GM12875 (cell line): ENCODE data around the gene RBM8A.

ENCODE experiments used
- H3K4me3 ChIP-seq: one replicate; pipeline ENCODE4 v1.5.1; 2011; ENCODE audit warnings: low read depth, low read length, control low read depth
- TF ChIP-seq, protein P1 (sequence below): IDR thresholded peaks from 2 replicates; pipeline ENCODE4 v1.5.1; 2011; ENCODE audit warnings: low read depth, mild to moderate bottlenecking, control low read depth, inconsistent platforms, low read length, moderate library complexity, borderline replicate concordance; ENCODE audit not compliant: insufficient read depth

The RBM8A gene

DNA sequence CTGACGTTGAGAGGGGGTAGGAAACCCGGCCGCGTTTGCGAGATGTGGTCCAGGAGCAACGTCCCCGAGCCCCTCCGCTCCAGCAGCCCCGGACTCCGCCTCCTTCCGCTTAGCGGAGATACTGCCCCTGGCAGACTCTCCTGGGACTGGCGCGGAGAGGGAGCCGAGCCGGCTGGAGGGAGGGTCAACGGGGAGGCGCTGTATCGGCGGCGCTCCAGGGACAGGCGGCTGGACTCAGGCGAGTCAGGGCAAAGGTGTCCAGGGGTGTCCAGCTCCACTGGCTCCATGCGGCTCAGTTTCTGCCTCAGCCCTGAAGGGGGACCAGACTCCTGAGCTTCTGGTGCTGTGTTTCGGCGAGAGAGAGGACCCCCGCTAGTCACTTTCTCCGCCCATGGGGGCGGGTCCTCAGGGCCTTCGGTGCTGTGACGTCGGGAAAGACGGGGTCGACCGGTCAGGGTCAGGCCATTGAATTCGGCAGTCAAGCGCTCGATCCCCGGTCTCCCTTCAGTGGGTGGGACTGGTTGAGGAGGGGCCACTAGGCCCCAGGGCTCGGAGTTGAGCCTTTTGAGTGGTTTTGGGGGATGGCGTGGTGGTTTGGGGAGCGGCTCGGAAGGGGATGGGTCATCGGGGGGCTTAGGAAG lies 33.3 kb upstream of the RBM8A start:
- peak overlapping the region; percentile 61 for H3K4me3 ChIP-seq
- TF ChIP-seq, protein P1, sequence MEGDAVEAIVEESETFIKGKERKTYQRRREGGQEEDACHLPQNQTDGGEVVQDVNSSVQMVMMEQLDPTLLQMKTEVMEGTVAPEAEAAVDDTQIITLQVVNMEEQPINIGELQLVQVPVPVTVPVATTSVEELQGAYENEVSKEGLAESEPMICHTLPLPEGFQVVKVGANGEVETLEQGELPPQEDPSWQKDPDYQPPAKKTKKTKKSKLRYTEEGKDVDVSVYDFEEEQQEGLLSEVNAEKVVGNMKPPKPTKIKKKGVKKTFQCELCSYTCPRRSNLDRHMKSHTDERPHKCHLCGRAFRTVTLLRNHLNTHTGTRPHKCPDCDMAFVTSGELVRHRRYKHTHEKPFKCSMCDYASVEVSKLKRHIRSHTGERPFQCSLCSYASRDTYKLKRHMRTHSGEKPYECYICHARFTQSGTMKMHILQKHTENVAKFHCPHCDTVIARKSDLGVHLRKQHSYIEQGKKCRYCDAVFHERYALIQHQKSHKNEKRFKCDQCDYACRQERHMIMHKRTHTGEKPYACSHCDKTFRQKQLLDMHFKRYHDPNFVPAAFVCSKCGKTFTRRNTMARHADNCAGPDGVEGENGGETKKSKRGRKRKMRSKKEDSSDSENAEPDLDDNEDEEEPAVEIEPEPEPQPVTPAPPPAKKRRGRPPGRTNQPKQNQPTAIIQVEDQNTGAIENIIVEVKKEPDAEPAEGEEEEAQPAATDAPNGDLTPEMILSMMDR = no peak

DNA sequence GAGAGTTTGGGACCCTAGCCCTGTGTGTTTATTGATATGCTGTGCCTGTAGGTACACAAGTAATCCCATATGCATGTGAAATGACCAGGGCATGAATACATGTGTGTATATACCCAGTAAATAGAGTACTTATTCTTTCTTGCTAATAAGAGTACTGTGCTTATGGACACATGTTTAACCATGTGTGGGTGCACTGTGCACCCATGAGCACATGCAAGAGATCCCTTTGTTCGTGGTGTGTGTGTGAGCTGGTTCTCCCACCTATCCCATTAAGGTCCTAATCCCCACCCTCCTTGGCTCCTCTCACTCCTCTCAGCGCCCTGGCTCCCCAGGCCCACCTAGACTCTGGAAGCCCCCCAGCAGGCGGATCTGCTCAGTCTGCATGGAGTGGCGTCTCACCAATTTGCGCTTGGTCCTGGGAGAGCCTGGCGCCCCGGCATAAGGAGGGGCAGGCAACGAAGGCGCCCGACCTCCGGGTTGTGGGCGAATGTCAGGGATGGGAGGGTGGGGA lies 32.7 kb upstream of the RBM8A start:
- TF ChIP-seq, protein P1 = no peak
- H3K4me3 ChIP-seq = peak overlapping the region; percentile 61

DNA sequence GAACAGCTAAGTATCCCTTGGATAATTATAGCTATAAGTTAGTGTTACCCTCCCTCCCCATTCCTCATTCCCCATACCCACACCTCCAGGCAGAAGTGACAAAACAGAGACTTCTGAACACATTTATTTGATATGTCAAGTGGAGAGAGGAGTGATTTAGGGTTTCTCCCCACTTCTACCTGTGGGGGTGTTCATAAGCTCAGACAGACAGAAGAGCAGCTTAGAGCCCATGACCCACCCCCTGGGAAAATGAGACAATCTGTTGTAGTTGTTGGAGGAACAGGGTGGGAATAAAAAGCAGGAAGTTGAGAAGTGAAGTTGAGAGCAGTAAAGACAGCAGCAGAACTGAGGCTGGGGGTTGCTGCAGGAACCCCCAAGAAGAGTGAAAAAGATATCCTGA lies 32.0 kb upstream of the RBM8A start:
- TF ChIP-seq, protein P1 = no peak
- no peak overlapping the region for H3K4me3 ChIP-seq

DNA sequence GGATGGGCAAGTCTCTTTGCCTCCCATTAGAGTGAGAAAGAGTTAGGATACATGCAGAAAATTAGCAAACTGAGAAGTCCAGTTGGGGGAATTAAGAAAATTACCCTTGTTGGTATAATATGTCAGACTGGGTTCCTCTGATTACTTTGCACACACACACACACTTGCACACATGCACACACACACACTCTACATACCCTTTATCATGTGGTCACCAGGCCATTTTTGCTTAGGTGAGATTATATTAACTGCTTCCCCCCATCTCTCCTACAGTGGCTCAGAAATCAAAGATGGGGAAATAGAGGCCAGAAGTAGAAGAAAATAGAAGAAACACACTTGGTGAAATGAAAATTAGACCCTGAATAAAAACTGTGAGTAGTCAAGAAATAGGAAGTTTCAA lies 31.4 kb upstream of the RBM8A start:
- TF ChIP-seq, protein P1 = no peak
- H3K4me3 ChIP-seq = no peak overlapping the region

DNA sequence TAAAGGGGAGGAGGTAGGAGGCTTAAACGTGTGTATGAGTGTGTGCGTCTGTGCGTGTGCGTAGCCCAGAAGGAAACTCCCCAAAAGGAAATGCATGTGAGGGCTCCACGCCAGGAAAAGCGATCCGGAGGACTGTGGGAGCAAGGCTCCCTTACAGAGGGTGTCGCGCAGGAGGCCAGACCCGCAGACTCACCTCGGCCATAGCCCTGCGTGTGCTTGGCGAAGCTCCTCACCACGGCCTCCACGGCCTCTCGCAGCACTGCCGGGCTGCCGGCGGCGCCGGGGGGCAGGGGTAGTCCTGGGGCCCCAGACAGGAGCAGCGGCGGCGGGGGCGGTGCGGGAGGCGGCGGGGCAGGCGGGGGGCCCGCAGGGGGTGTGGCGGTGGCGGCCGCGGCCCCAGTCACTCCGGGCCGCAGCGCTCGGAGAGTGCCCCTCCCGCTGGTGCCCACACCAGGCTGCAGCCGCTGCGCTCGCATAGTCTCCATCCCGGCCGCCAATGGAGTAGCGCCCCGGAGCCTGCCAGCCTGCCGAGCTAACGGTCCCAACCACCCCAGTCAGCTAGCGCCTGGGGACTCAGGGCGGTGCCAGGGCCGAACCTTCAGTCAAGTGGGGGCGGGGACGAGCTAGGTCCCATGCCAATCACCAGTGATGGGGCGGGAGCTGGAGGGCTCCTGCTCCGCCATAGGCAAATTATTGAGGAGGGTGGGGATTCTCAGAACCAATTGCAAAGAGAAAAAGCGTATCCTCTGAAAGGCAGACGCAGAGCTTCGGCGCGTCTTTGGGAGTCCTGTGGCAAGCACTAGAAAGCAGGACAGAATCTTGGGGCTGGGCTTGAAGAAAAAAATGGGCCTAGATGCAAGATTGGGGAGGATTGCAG lies 30.4 kb upstream of the RBM8A start, which contains the start of gene LIX1L:
Gene LIX1L (minus strand): TSS at position 575 of the 877 bp plus-strand sequence. CDS start 90 bp downstream, at position 485.
- TF ChIP-seq, protein P1 = no peak
- H3K4me3 ChIP-seq = peak within 1 kb of the TSS; percentile 61

DNA sequence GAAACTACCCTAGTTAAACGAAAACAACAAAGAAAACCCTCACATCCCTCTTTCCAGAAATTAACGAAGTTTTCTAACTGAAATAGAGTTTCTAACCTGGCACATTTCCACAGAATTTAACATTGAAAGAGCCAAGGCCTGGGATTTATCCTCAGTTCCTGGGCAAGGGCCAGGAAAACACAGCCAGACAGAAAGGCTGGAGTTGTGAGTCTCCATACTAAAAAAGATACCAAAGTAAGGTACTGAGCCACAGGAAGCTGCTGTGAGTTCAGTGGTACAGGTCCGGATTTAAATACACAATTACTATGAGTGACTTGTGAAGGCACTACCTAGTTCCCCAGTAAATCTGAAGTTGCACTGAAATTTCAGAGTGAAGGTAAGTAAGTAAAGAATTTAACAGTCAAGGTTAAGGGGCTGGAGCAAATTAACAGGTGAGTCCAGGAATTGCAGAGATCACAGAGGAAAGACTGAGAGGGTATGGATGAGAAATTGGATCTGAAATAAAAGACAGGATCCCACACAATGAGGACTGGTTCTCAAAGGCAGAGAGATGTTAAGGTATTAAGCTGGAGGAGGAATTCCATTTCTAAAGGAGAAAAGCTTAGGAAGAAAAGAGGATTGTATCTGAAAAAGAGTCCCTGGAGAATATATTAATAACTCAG lies 29.6 kb upstream of the RBM8A start:
- TF ChIP-seq, protein P1 = no peak

More for the DNA sequence above, 29.6 kb upstream of the RBM8A start:
- peak overlapping the region; percentile 61 for H3K4me3 ChIP-seq
